HL-60 (cell line): ENCODE measurements around the gene CHDH.

Experiments
- DNase-seq, 2 experiments: peaks; one replicate each; pipeline ENCODE4 v3.0.0-alpha.2; 2010 to 2020; ENCODE audit warnings: low read depth in 1 of 2, low spot score in 1 of 2
- H3K27ac ChIP-seq: fragments of 250-450 bp; sonication (Bioruptor Pico); replicated peaks from 2 replicates; pipeline ENCODE4 v1.5.1; 2020; ENCODE audit warnings: mild to moderate bottlenecking, moderate library complexity
- H3K27me3 ChIP-seq: fragments of 250-450 bp; sonication (Bioruptor Pico); 2 replicates; pipeline ENCODE4 v1.5.1; 2021; ENCODE audit warnings: mild to moderate bottlenecking, moderate library complexity; ENCODE audit not compliant: insufficient read depth, poor library complexity, severe bottlenecking
- H3K4me3 ChIP-seq: replicated peaks from 2 replicates; pipeline ENCODE4 v1.5.1; 2011; ENCODE audit warnings: mild to moderate bottlenecking, control low read depth, low read length; ENCODE audit not compliant: insufficient read depth
- GABPA ChIP-seq: IDR thresholded peaks from 2 replicates; pipeline ENCODE4 v1.6.1; 2012; ENCODE audit warnings: low read depth
- POLR2AphosphoS5 ChIP-seq: IDR thresholded peaks from 2 replicates; pipeline ENCODE4 v1.6.1; 2012; ENCODE audit warnings: low read depth
- SPI1 ChIP-seq: IDR thresholded peaks from 2 replicates; pipeline ENCODE4 v1.6.1; 2012; ENCODE audit warnings: low read depth, mild to moderate bottlenecking, borderline replicate concordance
- TF ChIP-seq, protein P1 (sequence below): IDR thresholded peaks from one replicate; pipeline ENCODE4 v1.5.1; 2011; ENCODE audit warnings: low read length, control low read depth, inconsistent platforms; ENCODE audit not compliant: insufficient read depth
- TF ChIP-seq, protein P2 (sequence below): IDR thresholded peaks from 2 replicates; pipeline ENCODE4 v1.6.1; 2012; ENCODE audit warnings: low read depth; ENCODE audit not compliant: insufficient replicate concordance

Gene CHDH

DNA sequence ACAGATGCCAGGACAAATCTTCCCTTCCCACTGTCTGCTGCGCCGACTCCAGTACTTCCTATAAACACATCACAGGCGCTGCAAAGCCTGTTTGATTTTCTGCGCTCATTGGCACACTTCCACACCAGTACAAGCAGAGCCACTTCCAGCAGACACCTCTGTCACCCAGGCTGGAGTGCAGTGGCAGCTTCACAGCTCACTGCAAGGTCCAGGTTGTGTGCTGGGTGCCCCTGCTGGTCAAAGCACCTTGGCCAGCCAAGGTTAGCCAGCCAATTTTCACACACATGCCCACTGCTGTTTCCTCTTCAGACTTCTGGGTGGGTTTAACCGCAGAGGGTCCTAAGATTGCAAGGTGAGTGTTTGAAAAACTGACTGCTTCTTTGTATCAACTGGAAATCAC is 4.9 kb downstream of the CHDH start:
- TF ChIP-seq POLR2AphosphoS5 (no peak), SPI1 (no peak), GABPA (no peak)
- TF ChIP-seq, protein P1, sequence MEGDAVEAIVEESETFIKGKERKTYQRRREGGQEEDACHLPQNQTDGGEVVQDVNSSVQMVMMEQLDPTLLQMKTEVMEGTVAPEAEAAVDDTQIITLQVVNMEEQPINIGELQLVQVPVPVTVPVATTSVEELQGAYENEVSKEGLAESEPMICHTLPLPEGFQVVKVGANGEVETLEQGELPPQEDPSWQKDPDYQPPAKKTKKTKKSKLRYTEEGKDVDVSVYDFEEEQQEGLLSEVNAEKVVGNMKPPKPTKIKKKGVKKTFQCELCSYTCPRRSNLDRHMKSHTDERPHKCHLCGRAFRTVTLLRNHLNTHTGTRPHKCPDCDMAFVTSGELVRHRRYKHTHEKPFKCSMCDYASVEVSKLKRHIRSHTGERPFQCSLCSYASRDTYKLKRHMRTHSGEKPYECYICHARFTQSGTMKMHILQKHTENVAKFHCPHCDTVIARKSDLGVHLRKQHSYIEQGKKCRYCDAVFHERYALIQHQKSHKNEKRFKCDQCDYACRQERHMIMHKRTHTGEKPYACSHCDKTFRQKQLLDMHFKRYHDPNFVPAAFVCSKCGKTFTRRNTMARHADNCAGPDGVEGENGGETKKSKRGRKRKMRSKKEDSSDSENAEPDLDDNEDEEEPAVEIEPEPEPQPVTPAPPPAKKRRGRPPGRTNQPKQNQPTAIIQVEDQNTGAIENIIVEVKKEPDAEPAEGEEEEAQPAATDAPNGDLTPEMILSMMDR, result no peak
- TF ChIP-seq, protein P2, sequence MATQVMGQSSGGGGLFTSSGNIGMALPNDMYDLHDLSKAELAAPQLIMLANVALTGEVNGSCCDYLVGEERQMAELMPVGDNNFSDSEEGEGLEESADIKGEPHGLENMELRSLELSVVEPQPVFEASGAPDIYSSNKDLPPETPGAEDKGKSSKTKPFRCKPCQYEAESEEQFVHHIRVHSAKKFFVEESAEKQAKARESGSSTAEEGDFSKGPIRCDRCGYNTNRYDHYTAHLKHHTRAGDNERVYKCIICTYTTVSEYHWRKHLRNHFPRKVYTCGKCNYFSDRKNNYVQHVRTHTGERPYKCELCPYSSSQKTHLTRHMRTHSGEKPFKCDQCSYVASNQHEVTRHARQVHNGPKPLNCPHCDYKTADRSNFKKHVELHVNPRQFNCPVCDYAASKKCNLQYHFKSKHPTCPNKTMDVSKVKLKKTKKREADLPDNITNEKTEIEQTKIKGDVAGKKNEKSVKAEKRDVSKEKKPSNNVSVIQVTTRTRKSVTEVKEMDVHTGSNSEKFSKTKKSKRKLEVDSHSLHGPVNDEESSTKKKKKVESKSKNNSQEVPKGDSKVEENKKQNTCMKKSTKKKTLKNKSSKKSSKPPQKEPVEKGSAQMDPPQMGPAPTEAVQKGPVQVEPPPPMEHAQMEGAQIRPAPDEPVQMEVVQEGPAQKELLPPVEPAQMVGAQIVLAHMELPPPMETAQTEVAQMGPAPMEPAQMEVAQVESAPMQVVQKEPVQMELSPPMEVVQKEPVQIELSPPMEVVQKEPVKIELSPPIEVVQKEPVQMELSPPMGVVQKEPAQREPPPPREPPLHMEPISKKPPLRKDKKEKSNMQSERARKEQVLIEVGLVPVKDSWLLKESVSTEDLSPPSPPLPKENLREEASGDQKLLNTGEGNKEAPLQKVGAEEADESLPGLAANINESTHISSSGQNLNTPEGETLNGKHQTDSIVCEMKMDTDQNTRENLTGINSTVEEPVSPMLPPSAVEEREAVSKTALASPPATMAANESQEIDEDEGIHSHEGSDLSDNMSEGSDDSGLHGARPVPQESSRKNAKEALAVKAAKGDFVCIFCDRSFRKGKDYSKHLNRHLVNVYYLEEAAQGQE, result no peak
- peaks cover 13% of the 10 kb centered on the region for H3K27me3 ChIP-seq
- no peak for DNase-seq
- no peak overlapping the region for H3K27ac ChIP-seq
- H3K4me3 ChIP-seq, result no peak overlapping the region

DNA sequence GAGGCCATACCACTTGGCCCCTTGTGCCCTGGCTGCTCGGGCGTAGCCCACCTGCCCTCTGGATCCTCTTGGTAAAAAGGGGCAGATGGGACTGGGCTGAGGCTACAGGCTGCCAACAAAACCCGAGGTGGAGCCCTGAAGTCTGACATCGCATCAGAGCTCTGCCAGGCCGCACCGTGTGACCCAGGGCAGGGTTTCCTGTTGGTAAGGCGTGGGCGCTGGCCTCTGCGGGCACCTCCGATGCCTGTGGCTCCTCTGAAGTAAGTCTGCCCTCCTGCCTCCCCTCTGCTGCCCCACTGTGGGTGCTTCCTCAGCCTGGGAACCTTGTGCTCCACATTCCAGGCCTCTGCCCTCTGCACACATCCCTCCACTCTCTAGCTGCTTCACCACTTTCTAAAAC is 8.9 kb downstream of the CHDH start:
- H3K4me3 ChIP-seq, result no peak overlapping the region
- peaks cover 3% of the 10 kb centered on the region for H3K27me3 ChIP-seq
- DNase-seq, result no peak
- no peak overlapping the region for H3K27ac ChIP-seq
- TF ChIP-seq SPI1 (no peak), GABPA (no peak), POLR2AphosphoS5 (no peak)
- TF ChIP-seq, protein P2, result no peak

DNA sequence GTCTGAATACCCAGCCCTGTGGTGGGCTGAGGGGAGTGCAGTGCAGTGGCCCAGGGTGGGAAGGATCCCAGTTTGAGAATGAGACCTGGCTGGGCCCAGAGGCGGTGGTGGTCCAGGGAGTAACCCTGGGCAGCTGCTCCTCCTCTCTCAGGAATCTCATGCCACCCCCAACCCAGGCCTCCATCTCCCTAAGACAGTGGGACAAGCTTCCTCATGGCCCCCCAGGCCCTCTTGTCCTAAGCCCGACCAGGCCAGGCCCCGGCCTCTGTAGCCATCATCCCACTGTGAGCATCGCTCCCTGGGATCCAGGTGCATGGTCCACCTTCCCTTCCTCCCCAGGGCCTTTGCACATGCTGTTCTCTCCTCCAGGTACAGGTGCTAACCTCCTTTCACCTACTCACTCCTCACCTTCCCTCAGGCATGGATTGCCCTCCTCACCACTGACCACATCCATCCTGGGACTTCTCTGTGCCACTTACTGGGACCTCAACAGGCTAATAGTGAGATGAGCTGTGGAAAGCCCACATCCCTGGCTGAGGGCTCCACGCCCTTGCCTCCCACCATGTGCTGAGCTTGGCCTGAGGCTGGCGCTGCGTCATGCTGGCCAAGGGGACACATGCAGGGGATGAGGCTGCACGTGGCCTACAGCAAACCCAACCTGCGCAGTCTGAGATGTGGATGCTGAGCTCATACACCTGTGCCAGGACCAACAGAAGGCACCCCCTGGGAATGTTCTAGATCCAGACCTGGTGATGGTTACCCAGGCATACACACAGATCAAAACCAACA is 9.9 kb downstream of the CHDH start:
- DNase-seq, result no peak
- TF ChIP-seq GABPA (no peak), SPI1 (no peak), POLR2AphosphoS5 (no peak)
- TF ChIP-seq, protein P2, result no peak
- TF ChIP-seq, protein P1, result no peak
- H3K27ac ChIP-seq, result no peak overlapping the region
- H3K27me3 ChIP-seq, result no peaks in the 10 kb centered on the region
- no peak overlapping the region for H3K4me3 ChIP-seq
